ENCODE measurements around the gene HSD17B1. TPM values are rescaled to one million over a fixed set of nuclear protein-coding genes. Genes with fewer than 3 reads are reported as not detected.
"Not testable (repeated sequence)": the region's sequence is repeated elsewhere in the genome, so short reads cannot be mapped to it uniquely, and the experiment has no call there.

Gene HSD17B1
- 0.62 and 1.0 TPM in 2 replicates for total RNA-seq
- polyA plus RNA-seq = 0.22 and 0.41 TPM in 2 replicates
- 0.05 and 0.20 TPM in 2 replicates for polyA plus RNA-seq (2011; cell fraction: cytosol; rRNA removed)
- 0.59 and 0.63 TPM in 2 replicates for polyA plus RNA-seq (2011; cell fraction: nucleus; rRNA removed)
- polyA plus RNA-seq (2012) = 1.0 and 1.2 TPM in 2 replicates
- polyA minus RNA-seq = 0.17 and 0.19 TPM in 2 replicates
- 1.0 TPM for polyA minus RNA-seq (2011; cell fraction: cytosol; rRNA and poly(A)+ RNA removed)
- polyA minus RNA-seq (2011; cell fraction: nucleus; rRNA and poly(A)+ RNA removed) = 0.43 and 0.77 TPM in 2 replicates
- percentile 27 among the genes with signal in this experiment for Bru-seq, nascent RNA
- percentile 58 among the genes with signal in this experiment for BruChase-seq, experiment 1, labeled RNA remaining after a 6-hour chase
- percentile 37 among the genes with signal in this experiment for BruChase-seq, experiment 2, labeled RNA remaining after a 2-hour chase
- long read RNA-seq, partial matches to known transcripts = 1 of 3 reads
- long read RNA-seq, other reads (novel, unspliced or antisense) = 2 of 3 reads

GRCh38 chr17:42552736-42553135, at the start of gene HSD17B1:
TSS of gene HSD17B1 (plus strand) at chr17:42552923. CDS start at chr17:42552934, 11 bp downstream.
- CTCF ChIA-PET; H3K27me3 ChIP-seq (ENCODE audit: control insufficient read depth in 2 of 2, insufficient read depth in 2 of 2, low read length in 2 of 2); H3K9ac ChIP-seq (replicated peaks; ENCODE audit: extremely low read depth, insufficient read depth, low read length); H3K4me3 ChIP-seq (replicated peaks in 1 of 3; ENCODE audit: insufficient read depth in 1 of 3, low read depth in 1 of 3, low read length in 3 of 3); BruUV-seq (replicated peaks); POLR2A ChIA-PET; intact Hi-C loops (cut with micrococcal nuclease); H3K36me3 ChIP-seq (ENCODE audit: control insufficient read depth in 2 of 2, extremely low read depth in 1 of 2, insufficient read depth in 2 of 2, low read length in 2 of 2); DNase-seq (ENCODE audit: low read depth, low spot score); dilution Hi-C loops (cut with MboI; ENCODE audit: extremely low pct_ligation_motif_present, low sequenced_read_pairs); H4K20me1 ChIP-seq (replicated peaks; ENCODE audit: control insufficient read depth, extremely low read depth, insufficient read depth, low read length); H3K9me1 ChIP-seq (replicated peaks; ENCODE audit: control insufficient read depth, extremely low read depth, insufficient read depth, low read length); H3K9me3 ChIP-seq (replicated peaks; ENCODE audit: control insufficient read depth, insufficient read depth, low read length); H2AFZ ChIP-seq (ENCODE audit: low read depth, low read length); FAIRE-seq: not testable (repeated sequence)
- Histone ChIP-seq H3K27ac (ENCODE audit: insufficient read depth, low read depth, low read length) (peak within 1 kb of the TSS; percentile 77), H3K4me2 (ENCODE audit: insufficient read depth, low read length) (peak within 1 kb of the TSS; percentile 58), H3K4me1 (ENCODE audit: control insufficient read depth, extremely low read depth, insufficient read depth, low read length) (peaks cover 14% of the 10 kb centered on the region), H3K79me2 (ENCODE audit: control insufficient read depth, insufficient read depth, low read length) (peaks cover 17% of the 10 kb centered on the region)

- Histone ChIP-seq H3K4me3 (replicated peaks in 1 of 3; ENCODE audit: insufficient read depth in 1 of 3, low read depth in 1 of 3, low read length in 3 of 3) (no peak overlapping the region), H3K27me3 (ENCODE audit: control insufficient read depth in 2 of 2, insufficient read depth in 2 of 2, low read length in 2 of 2) (no peaks in the 10 kb centered on the region), H3K9me1 (replicated peaks; ENCODE audit: control insufficient read depth, extremely low read depth, insufficient read depth, low read length) (no peaks in the 10 kb centered on the region), H2AFZ (ENCODE audit: low read depth, low read length) (no peak overlapping the region), H3K27ac (ENCODE audit: insufficient read depth, low read depth, low read length) (no peak overlapping the region), H3K9ac (replicated peaks; ENCODE audit: extremely low read depth, insufficient read depth, low read length) (no peak overlapping the region), H3K9me3 (replicated peaks; ENCODE audit: control insufficient read depth, insufficient read depth, low read length) (no peaks in the 10 kb centered on the region), H4K20me1 (replicated peaks; ENCODE audit: control insufficient read depth, extremely low read depth, insufficient read depth, low read length) (no peaks in the 10 kb centered on the region), H3K4me2 (ENCODE audit: insufficient read depth, low read length) (no peak overlapping the region), H3K36me3 (ENCODE audit: control insufficient read depth in 2 of 2, extremely low read depth in 1 of 2, insufficient read depth in 2 of 2, low read length in 2 of 2) (peaks cover 0 to 13% of the 10 kb centered on the region in 2 experiments), H3K79me2 (ENCODE audit: control insufficient read depth, insufficient read depth, low read length) (no peaks in the 10 kb centered on the region), H3K4me1 (ENCODE audit: control insufficient read depth, extremely low read depth, insufficient read depth, low read length) (no peaks in the 10 kb centered on the region)
- TF ChIP-seq MAX (IDR thresholded peaks at IDR 0.05; ENCODE audit: insufficient read depth, insufficient read length) (no peak), POLR2A (IDR thresholded peaks at IDR 0.05; ENCODE audit: low read depth, low read length) (no peak), EZH2 (IDR thresholded peaks at IDR 0.05; ENCODE audit: borderline replicate concordance, low read depth, low read length, severe bottlenecking) (no peak), FOS (IDR thresholded peaks at IDR 0.05; ENCODE audit: borderline replicate concordance, insufficient read depth, low read length) (no peak), MYC (IDR thresholded peaks at IDR 0.05; ENCODE audit: low read depth, low read length) (no peak), POLR2AphosphoS5 (IDR thresholded peaks at IDR 0.05; ENCODE audit: insufficient read depth, low read depth, low read length) (no peak), CTCF (IDR thresholded peaks at IDR 0.05; ENCODE audit: extremely low read depth in 1 of 2, insufficient read depth in 1 of 2, low read depth in 1 of 2, low read length in 2 of 2) (no peak), GATA2 (IDR thresholded peaks at IDR 0.05; ENCODE audit: insufficient read depth, insufficient read length, low read depth, low read length) (no peak), JUN (IDR thresholded peaks at IDR 0.05; ENCODE audit: borderline replicate concordance, insufficient read depth, insufficient read length, low read depth) (no peak)
- dilution Hi-C loops (cut with MboI; ENCODE audit: extremely low pct_ligation_motif_present, low sequenced_read_pairs) = loop anchor here (25.0 kb wide), 1 partner anchor 166 kb away; no protein-coding TSS in a partner anchor
- no TSS peak for BruUV-seq (replicated peaks)
- ChIA-PET CTCF (no interaction called here), POLR2A (no interaction called here)
- no peak for FAIRE-seq
- intact Hi-C loops (cut with micrococcal nuclease) = no loop called here
- no peak for DNase-seq (ENCODE audit: low read depth, low spot score)
Measured at GRCh38 chr17:42502926-42503325, 49.8 kb upstream of the HSD17B1 start.
